Endothelial cell of umbilical vein (primary cell): ENCODE data around the gene LCP1. TPM values are rescaled to one million over a fixed set of nuclear protein-coding genes. Genes with fewer than 3 reads are reported as not detected.
"Not testable (repeated sequence)": the region's sequence is repeated elsewhere in the genome, so short reads cannot be mapped to it uniquely, and the experiment has no call there.

Source experiments
- BruUV-seq: library from RNA; stranded (reverse); fragments of 400-500 nt; replicated peaks from 2 replicates; lab custom pipeline; 2021; lab: Mats Ljungman, UMichigan
- CTCF ChIA-PET: fragments of 300-600, 350-600 bp; sonication (Branson Sonifier 250); formaldehyde crosslinking; loops from one replicate; lab custom pipeline; 2021; ENCODE audit warnings: antibody characterized with exemption, inconsistent platforms; lab: Charles Lee
- POLR2A ChIA-PET: fragments of 300-600, 350-600 bp; sonication (Branson Sonifier 250); formaldehyde crosslinking; loops from one replicate; lab custom pipeline; 2021; ENCODE audit warnings: antibody characterized with exemption, inconsistent platforms; lab: Charles Lee
- DNase-seq: peaks from one replicate; pipeline ENCODE4 v3.0.0-alpha.2; 2011; ENCODE audit warnings: low read depth, low spot score
- FAIRE-seq: peaks from 2 replicates; lab custom pipeline; 2011; peaks lifted over from hg19 to GRCh38; lab: Jason Lieb, UNC
- H2AFZ ChIP-seq: 2 replicates; pipeline ENCODE4 v1.6.0; 2012; ENCODE audit warnings: low read depth, low read length, control low read depth, inconsistent platforms
- H3K27ac ChIP-seq: 2 replicates; pipeline ENCODE4 v1.5.1; 2011; ENCODE audit warnings: low read depth, mild to moderate bottlenecking, control low read depth, low read length, moderate library complexity; ENCODE audit not compliant: insufficient read depth
- H3K27me3 ChIP-seq, 2 experiments: 2 replicates each; pipeline versions ENCODE4 v1.6.0 to v1.6.1; 2011; ENCODE audit warnings: low read length in 2 of 2, mixed read lengths in 1 of 2; ENCODE audit not compliant: control insufficient read depth in 2 of 2, insufficient read depth in 2 of 2
- H3K36me3 ChIP-seq, 2 experiments: 2 replicates in 1 of 2; 3 replicates in 1 of 2; pipeline ENCODE4 v1.5.1; 2011; ENCODE audit warnings: low read length in 2 of 2, mild to moderate bottlenecking in 1 of 2, moderate library complexity in 1 of 2; ENCODE audit not compliant: control insufficient read depth in 2 of 2, insufficient read depth in 2 of 2; ENCODE audit errors: extremely low read depth in 1 of 2
- H3K4me1 ChIP-seq: 3 replicates; pipeline ENCODE4 v1.5.1; 2011; ENCODE audit warnings: mild to moderate bottlenecking, low read length; ENCODE audit not compliant: control insufficient read depth, insufficient read depth; ENCODE audit errors: extremely low read depth
- H3K4me2 ChIP-seq: 2 replicates; pipeline ENCODE4 v1.6.1; 2011; ENCODE audit warnings: low read length, control low read depth, mixed read lengths; ENCODE audit not compliant: insufficient read depth
- H3K4me3 ChIP-seq, 3 experiments: fragments of 200-600 bp in 1 of 3; sonication (generic), shearing (Covaris generic) in 1 of 3; replicated peaks in 1 of 3; 2 replicates each; pipeline ENCODE4 v1.5.1; 2011 to 2016; ENCODE audit warnings: control low read depth in 3 of 3, low read length in 3 of 3, mild to moderate bottlenecking in 2 of 3, inconsistent platforms in 1 of 3, low read depth in 1 of 3, moderate library complexity in 1 of 3; ENCODE audit not compliant: insufficient read depth in 1 of 3
- H3K79me2 ChIP-seq: 2 replicates; pipeline ENCODE4 v1.6.0; 2012; ENCODE audit warnings: low read length, inconsistent platforms; ENCODE audit not compliant: control insufficient read depth, insufficient read depth
- H3K9ac ChIP-seq: replicated peaks from 2 replicates; pipeline ENCODE3; 2011; ENCODE audit warnings: low read length, control low read depth; ENCODE audit not compliant: insufficient read depth; ENCODE audit errors: extremely low read depth
- H3K9me1 ChIP-seq: replicated peaks from 3 replicates; pipeline ENCODE4 v1.6.0; 2011; ENCODE audit warnings: mild to moderate bottlenecking, low read length; ENCODE audit not compliant: control insufficient read depth, insufficient read depth; ENCODE audit errors: extremely low read depth
- H3K9me3 ChIP-seq: replicated peaks from 2 replicates; pipeline ENCODE4 v1.5.1; 2012; ENCODE audit warnings: low read length, inconsistent platforms; ENCODE audit not compliant: control insufficient read depth, insufficient read depth
- H4K20me1 ChIP-seq: replicated peaks from 2 replicates; pipeline ENCODE3; 2011; ENCODE audit warnings: mild to moderate bottlenecking, low read length; ENCODE audit not compliant: control insufficient read depth, insufficient read depth; ENCODE audit errors: extremely low read depth
- JUN ChIP-seq: IDR thresholded peaks from 2 replicates; pipeline ENCODE4 v1.6.1; 2011; ENCODE audit warnings: borderline replicate concordance, low read depth; ENCODE audit not compliant: insufficient read length, insufficient read depth
- POLR2A ChIP-seq: IDR thresholded peaks from 2 replicates; pipeline ENCODE4 v1.6.1; 2012; ENCODE audit warnings: low read depth, mild to moderate bottlenecking, control low read depth, low read length
- dilution Hi-C: fragments of 300-500 bp; cut with MboI; formaldehyde crosslinking; loops from one replicate; pipeline ENCODE4 v1.15.0; 2019; ENCODE audit warnings: low sequenced_read_pairs; ENCODE audit not compliant: extremely low pct_ligation_motif_present
- intact Hi-C: fragments of 100-400 bp; cut with micrococcal nuclease; formaldehyde crosslinking; loops from one replicate; pipeline ENCODE4 v1.10.0; 2022
- polyA plus RNA-seq, 4 experiments: library from polyadenylated mRNA; depleted of rRNA in 3 of 4; stranded (reverse) in 3 of 4; unstranded in 1 of 4; fragments of >200 nt; gene quantifications; 2 replicates each; pipeline versions ENCODE4 v1.2.1 to v1.2.3, GENCODE V29; 2011 to 2012; ENCODE audit warnings: missing spikeins in 1 of 4
- total RNA-seq: library from RNA; stranded (reverse); gene quantifications from 2 replicates; pipeline ENCODE4 v1.2.3, GENCODE V29; 2021

Gene LCP1
- total and polyA plus RNA-seq, 2 donors (not counting 3 experiments of a cell fraction or from before 2014, with no cell fraction given) = 0.18 to 0.38 TPM

DNA sequence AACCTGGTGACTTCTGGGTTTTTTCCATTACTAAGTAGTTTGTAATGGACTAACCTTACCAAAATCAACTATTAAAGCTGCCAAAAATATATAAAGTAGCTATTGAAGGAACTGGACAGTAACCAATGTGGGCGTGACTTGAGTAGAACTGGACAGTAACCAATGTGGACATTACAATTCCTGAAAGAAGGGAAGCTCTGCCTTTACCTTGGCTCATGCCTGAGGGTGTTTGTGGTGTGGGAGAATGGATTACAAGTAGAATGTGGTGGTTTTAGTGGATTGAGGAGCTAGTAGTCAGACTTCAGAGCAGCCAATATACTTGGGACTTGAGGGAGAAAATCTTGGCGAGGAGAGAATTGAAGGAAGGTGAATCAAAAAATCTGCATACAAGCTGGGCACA lies 47.3 kb upstream of the LCP1 start:
- H3K27ac ChIP-seq = no peak overlapping the region
- dilution Hi-C loops (no loop called here), intact Hi-C loops (no loop called here)
- no peak overlapping the region for H3K4me2 ChIP-seq
- no peak overlapping the region for H3K9ac ChIP-seq
- H3K4me3 ChIP-seq = no peak overlapping the region
- POLR2A ChIA-PET = no interaction called here
- no TSS peak for BruUV-seq
- H3K27me3 ChIP-seq = no peaks in the 10 kb centered on the region
- H4K20me1 ChIP-seq = no peaks in the 10 kb centered on the region
- H3K9me1 ChIP-seq = no peaks in the 10 kb centered on the region
- no peaks in the 10 kb centered on the region for H3K9me3 ChIP-seq
- no peaks in the 10 kb centered on the region for H3K79me2 ChIP-seq
- no peak for FAIRE-seq
- no peaks in the 10 kb centered on the region for H3K4me1 ChIP-seq
- no peak for TF ChIP-seq JUN
- no peak for TF ChIP-seq POLR2A
- CTCF ChIA-PET = no interaction called here
- no peak overlapping the region for H2AFZ ChIP-seq
- no peaks in the 10 kb centered on the region for H3K36me3 ChIP-seq
- DNase-seq = no peak

DNA sequence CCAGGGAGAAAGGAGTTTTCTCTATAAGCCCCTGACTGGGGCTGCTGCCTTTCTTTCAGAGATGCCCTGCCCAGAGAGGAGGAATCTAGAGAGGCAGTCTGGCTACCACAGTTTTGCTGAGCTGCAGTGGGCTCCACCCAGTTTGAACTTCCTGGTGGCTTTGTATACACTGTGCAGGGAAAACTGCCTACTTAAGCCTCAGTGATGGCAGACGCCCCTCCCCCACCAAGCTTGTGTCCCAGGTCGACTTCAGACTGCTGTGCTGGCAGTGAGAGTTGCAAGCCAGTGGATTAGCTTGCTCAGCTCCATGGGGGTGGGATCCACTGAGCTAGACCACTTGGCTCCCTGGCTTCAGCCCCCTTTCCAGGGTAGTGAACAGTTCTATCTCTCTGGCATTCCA lies 38.3 kb upstream of the LCP1 start:
- H3K4me2 ChIP-seq, DNase-seq, dilution Hi-C loops, H3K36me3 ChIP-seq, H3K27ac ChIP-seq, H4K20me1 ChIP-seq, H3K9me3 ChIP-seq, H3K4me1 ChIP-seq, H3K9me1 ChIP-seq, CTCF ChIA-PET, intact Hi-C loops, H3K4me3 ChIP-seq, H2AFZ ChIP-seq, H3K79me2 ChIP-seq, BruUV-seq, FAIRE-seq, POLR2A ChIA-PET, H3K27me3 ChIP-seq, H3K9ac ChIP-seq: not testable (repeated sequence)

DNA sequence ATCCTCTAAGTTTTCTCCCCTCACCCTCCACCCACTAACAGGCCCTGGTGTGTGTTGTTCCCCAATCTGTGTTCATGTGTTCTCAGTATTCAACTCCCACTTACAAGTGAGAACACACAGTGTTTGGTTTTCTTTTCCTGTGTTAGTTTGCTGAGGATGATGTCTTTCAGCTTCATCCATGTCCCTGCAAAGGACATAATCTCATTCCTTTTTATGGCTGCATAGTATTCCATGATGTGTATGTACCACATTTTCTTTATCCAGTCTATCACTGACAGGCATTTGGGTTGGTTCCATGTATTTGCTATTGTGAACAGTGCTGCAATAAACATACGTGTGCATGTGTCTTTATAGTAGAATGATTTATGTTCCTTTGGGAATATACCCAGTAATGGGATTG lies 32.8 kb upstream of the LCP1 start:
- H3K79me2 ChIP-seq, BruUV-seq, H3K4me1 ChIP-seq, H3K9me1 ChIP-seq, H3K27ac ChIP-seq, H3K9me3 ChIP-seq, H4K20me1 ChIP-seq, dilution Hi-C loops, H3K4me3 ChIP-seq, intact Hi-C loops, H3K36me3 ChIP-seq, FAIRE-seq, POLR2A ChIA-PET, H3K4me2 ChIP-seq, H2AFZ ChIP-seq, H3K9ac ChIP-seq, CTCF ChIA-PET, DNase-seq: not testable (repeated sequence)
- peaks cover 6 to 22% of the 10 kb centered on the region in 2 experiments for H3K27me3 ChIP-seq
